ENCODE results near the gene PRKAR1B.

- TF ChIP-seq MXI1 (IDR thresholded peaks at IDR 0.05; ENCODE audit: low read depth, low read length), result no peak
- TF ChIP-seq EP300 (IDR thresholded peaks at IDR 0.05; ENCODE audit: borderline replicate concordance in 1 of 2, low read depth in 1 of 2, low read length in 1 of 2), result no peak
- no peak for TF ChIP-seq CTCF (IDR thresholded peaks at IDR 0.05)
- TF ChIP-seq RCOR1 (IDR thresholded peaks at IDR 0.05; ENCODE audit: low read length), result no peak
- no peak for TF ChIP-seq REST (IDR thresholded peaks at IDR 0.05; ENCODE audit: low read depth, low read length)
- TF ChIP-seq POLR2AphosphoS5 (IDR thresholded peaks at IDR 0.05; ENCODE audit: low read depth, low read length), result no peak
- TF ChIP-seq USF2 (IDR thresholded peaks at IDR 0.05; ENCODE audit: borderline replicate concordance, low read depth, low read length), result no peak
Measured at GRCh38 chr7:620885-621284, 106.2 kb downstream of the PRKAR1B start.
